Lung (tissue), 12 donors: ENCODE results near the gene DHRS1. TPM values are rescaled to one million over a fixed set of nuclear protein-coding genes. Genes with fewer than 3 reads are reported as not detected.

ENCODE experiments used
- ATAC-seq: fragments of 200-7000 bp; cut with Tn5 transposase; one replicate; pipeline ENCODE4 v1.9.1; 2020; ENCODE audit warnings: moderate number of reproducible peaks; ENCODE audit not compliant: insufficient read depth, low FRiP score
- DNase-seq, 3 donors: peaks; one replicate each; pipeline ENCODE4 v3.0.0-alpha.2; 2013 to 2017
- H3K27ac ChIP-seq, 2 donors: one replicate each; pipeline ENCODE4 v1.5.1; 2013; ENCODE audit warnings: mild to moderate bottlenecking in 2 of 2, moderate library complexity in 2 of 2, control low read depth in 1 of 2, inconsistent platforms in 1 of 2, low read depth in 1 of 2, low read length in 1 of 2
- H3K27me3 ChIP-seq, 3 donors: one replicate each; pipeline ENCODE4 v1.5.1; 2013; ENCODE audit warnings: low read length in 2 of 3; ENCODE audit not compliant: control insufficient read depth in 3 of 3, insufficient read depth in 3 of 3
- H3K36me3 ChIP-seq, 4 donors: one replicate each; pipeline ENCODE4 v1.5.1; 2013; ENCODE audit warnings: low read length in 4 of 4, mild to moderate bottlenecking in 1 of 4, moderate library complexity in 1 of 4; ENCODE audit not compliant: control insufficient read depth in 4 of 4, insufficient read depth in 4 of 4
- H3K4me1 ChIP-seq, 5 donors: one replicate each; pipeline ENCODE4 v1.5.1; 2013; ENCODE audit warnings: low read length in 5 of 5, mild to moderate bottlenecking in 2 of 5, moderate library complexity in 1 of 5; ENCODE audit not compliant: control insufficient read depth in 5 of 5, insufficient read depth in 5 of 5
- H3K4me3 ChIP-seq: one replicate; pipeline ENCODE4 v1.5.1; 2013; ENCODE audit warnings: mild to moderate bottlenecking, control low read depth, moderate library complexity
- H3K9ac ChIP-seq, 2 donors: one replicate each; pipeline ENCODE4 v1.5.1; 2013; ENCODE audit warnings: low read length in 2 of 2, control low read depth in 1 of 2; ENCODE audit not compliant: insufficient read depth in 1 of 2
- H3K9me3 ChIP-seq, 4 donors: one replicate each; pipeline ENCODE4 v1.5.1; 2013; ENCODE audit warnings: low read length in 3 of 4, mild to moderate bottlenecking in 1 of 4, moderate library complexity in 1 of 4; ENCODE audit not compliant: control insufficient read depth in 4 of 4, insufficient read depth in 3 of 4
- WGBS, 2 donors: extraction: QIAGEN DNeasy Blood & Tissue Kit; methylation state at CpG; one replicate each; pipeline ENCODE4 v1.1.7; 2013; 5-methylcytosine and 5-hydroxymethylcytosine counted together
- polyA plus RNA-seq, 2 donors: library from polyadenylated mRNA; stranded (reverse); fragments of 200-250 nt; gene quantifications; one replicate each; pipeline ENCODE4 v1.2.1, GENCODE V29; 2013
- total RNA-seq, 2 donors: library from RNA; depleted of rRNA in 1 of 2; stranded (reverse); fragments of >200 nt in 1 of 2; gene quantifications; one replicate each; pipeline ENCODE4 v1.2.1, GENCODE V29; 2014 to 2021
- TF ChIP-seq, protein P1 (sequence below): IDR thresholded peaks from 2 replicates; pipeline ENCODE4 v1.5.1; 2012; ENCODE audit warnings: mild to moderate bottlenecking; ENCODE audit errors: control extremely low read depth, extremely low read depth
- donor health status: control.
- donor health status: control.
- donor health status: Bipolar disorder and iron deficiency.
- donor health status: healthy.
- donor health status: DM: yes; HTN: yes; CAD: no.

DHRS1 gene
- total and polyA plus RNA-seq, 4 donors, result 20.6 to 27.8 (median 22.4) TPM

DNA sequence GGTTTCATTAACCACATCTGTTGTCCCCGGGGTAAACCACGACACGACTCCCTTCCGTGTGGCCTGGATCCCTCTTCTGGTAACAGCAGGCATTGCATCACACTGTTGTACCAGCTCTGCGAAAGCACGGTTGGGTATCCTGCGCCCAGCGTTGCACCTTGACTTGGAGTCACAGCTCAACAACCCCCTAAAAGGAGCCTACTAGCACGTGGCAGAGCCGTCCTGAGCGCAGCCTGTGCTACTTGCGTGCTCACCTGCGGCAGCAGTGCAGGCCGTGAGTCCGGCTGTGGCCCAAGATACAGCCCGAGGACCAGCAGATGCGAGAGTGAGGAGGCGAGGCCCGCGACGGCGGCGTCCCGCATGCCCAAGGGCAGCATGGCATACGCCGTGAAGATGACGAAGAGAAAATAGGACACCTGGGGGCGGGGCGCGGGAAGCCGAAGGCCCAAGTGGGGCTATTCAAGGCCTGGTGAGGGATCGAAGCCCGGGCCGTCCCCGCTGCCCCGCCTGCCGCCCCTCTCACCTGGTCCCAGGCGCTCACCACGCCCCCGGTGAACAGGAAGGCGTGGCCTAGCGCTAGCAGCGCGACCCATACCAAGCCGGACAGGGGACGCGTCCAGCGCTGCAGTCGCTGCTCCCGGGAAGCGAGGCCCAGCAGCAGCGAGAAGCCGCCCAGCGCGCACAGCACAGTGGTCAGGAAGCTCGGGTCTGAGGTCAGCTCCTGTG is 32.9 kb upstream of the DHRS1 start:
- Histone ChIP-seq H3K9ac (no peak overlapping the region), H3K27ac (no peak overlapping the region), H3K27me3 (peaks cover 0 to 50% (median 38%) of the 10 kb centered on the region in 3 donors), H3K4me1 (peaks cover 0 to 20% (median 9%) of the 10 kb centered on the region in 5 donors), H3K36me3 (peaks cover 0 to 6% (median 0%) of the 10 kb centered on the region in 4 donors), H3K4me3 (no peak overlapping the region), H3K9me3 (no peaks in the 10 kb centered on the region)
- ATAC-seq (peak; percentile 72), DNase-seq (peak; percentile 73 to 77 (median 76))
- WGBS, 2 donors, result 18 to 26% methylated on average over 56 of the region's 56 CpGs
- TF ChIP-seq, protein P1, sequence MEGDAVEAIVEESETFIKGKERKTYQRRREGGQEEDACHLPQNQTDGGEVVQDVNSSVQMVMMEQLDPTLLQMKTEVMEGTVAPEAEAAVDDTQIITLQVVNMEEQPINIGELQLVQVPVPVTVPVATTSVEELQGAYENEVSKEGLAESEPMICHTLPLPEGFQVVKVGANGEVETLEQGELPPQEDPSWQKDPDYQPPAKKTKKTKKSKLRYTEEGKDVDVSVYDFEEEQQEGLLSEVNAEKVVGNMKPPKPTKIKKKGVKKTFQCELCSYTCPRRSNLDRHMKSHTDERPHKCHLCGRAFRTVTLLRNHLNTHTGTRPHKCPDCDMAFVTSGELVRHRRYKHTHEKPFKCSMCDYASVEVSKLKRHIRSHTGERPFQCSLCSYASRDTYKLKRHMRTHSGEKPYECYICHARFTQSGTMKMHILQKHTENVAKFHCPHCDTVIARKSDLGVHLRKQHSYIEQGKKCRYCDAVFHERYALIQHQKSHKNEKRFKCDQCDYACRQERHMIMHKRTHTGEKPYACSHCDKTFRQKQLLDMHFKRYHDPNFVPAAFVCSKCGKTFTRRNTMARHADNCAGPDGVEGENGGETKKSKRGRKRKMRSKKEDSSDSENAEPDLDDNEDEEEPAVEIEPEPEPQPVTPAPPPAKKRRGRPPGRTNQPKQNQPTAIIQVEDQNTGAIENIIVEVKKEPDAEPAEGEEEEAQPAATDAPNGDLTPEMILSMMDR, result peak; percentile 67

DNA sequence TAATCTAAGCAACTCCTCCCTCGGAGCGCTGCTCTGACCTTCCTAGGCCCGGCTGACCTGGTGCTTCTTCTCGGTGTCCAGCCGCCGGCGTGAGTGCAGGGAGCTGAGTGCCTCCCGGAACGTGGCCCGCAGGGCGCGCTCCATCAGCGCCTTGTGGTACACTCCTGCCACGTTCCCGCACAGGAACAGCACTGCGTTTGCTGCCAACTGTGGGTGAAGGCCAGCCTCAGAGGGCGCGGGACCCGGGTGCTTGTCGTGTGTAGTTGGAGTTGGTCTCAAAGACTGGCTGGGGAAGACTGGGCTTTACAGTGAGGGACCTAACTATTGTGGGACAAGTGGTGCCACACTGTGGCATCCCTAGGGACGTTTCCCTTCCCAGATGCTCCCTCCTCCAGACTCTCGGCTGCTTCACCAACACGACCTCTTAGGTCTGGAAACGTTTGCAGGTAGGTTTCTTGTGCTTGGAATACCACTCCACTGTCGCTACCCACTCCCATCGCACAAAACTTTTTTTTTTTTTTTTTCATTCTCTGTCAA is 32.2 kb upstream of the DHRS1 start:
- Histone ChIP-seq H3K27me3 (peaks cover 0 to 45% (median 36%) of the 10 kb centered on the region in 3 donors), H3K36me3 (peaks cover 0 to 4% (median 0%) of the 10 kb centered on the region in 4 donors), H3K9ac (no peak overlapping the region), H3K4me3 (no peak overlapping the region), H3K4me1 (peaks cover 0 to 20% (median 9%) of the 10 kb centered on the region in 5 donors), H3K27ac (no peak overlapping the region), H3K9me3 (no peaks in the 10 kb centered on the region)
- DNase-seq (no peak), ATAC-seq (no peak)
- TF ChIP-seq, protein P1, result no peak
- WGBS, 2 donors, result 54 to 57% methylated on average over 26 of the region's 26 CpGs

DNA sequence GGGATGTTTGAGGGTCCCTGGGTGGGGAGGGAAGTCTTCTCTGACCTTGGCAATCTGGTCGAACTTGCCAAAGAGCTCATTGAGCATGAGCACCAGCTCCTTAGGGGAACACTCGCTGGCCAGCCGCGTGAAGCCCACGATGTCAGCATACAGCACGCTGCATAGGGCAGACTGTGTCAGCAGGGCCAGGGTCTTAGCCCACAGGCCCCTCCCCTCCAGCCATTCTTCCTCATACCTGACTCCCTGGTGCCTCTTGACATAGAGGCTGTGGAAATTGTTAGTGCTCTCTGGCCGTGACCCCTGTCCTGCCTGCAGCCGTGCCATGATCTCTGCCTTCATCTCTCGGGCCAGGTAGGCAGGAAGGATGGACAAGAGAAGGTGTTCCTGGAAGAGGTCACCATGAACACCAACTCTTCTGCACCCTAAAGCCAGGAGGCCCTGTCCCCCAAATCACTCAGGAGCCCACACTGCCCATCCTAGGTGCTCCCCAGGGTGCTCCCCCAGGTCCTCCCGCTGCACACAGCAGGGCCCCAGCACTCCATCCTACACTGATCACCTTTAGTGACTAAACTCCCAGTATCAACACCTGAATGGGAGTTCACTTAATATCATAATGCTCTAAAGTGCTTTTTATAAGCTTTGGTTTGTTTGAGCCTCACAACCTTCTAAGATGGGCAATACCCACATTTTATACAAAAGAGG is 31.5 kb upstream of the DHRS1 start:
- no peak overlapping the region for H3K9ac ChIP-seq
- ATAC-seq (no peak), DNase-seq (no peak)
- TF ChIP-seq, protein P1, result no peak
- H3K4me3 ChIP-seq, result no peak overlapping the region
- WGBS, 2 donors, result 88 to 94% methylated on average over 10 of the region's 10 CpGs
- peaks cover 0 to 38% (median 32%) of the 10 kb centered on the region in 3 donors for H3K27me3 ChIP-seq
- peaks cover 0 to 20% (median 9%) of the 10 kb centered on the region in 5 donors for H3K4me1 ChIP-seq
- no peak overlapping the region for H3K27ac ChIP-seq
- no peaks in the 10 kb centered on the region for H3K9me3 ChIP-seq
- peaks cover 0 to 4% (median 0%) of the 10 kb centered on the region in 4 donors for H3K36me3 ChIP-seq
